Activated CD8-positive, alpha-beta memory T cell treated with anti-CD3 and anti-CD28 coated beads for 48 hours (primary cell): ENCODE data around the gene WNK2.

Experiments
- DNase-seq, 3 experiments: peaks; one replicate each; pipeline ENCODE4 v3.0.0-alpha.2; 2020; ENCODE audit warnings: low read depth in 2 of 3, low spot score in 2 of 3

Gene WNK2

DNA sequence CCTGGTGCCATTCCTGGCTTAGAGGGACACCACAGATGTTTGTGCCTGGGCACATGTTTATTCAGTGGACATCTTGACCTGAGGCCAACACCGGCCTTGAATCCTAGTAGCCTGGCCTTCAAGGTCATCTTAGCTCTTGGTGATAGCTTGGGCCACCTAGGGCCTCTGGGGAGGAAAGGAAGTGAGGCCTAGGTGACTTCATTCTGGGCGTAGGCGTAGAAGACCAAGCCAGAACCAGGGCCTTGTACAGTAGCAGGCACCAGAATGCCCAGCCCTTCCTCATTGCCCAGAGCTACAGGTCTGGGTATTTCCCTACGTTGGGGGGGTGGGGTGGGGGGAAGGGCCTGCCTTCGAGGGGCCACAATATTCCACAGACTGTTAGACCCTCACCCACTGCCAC is 33.8 kb downstream of the WNK2 start:
- no peak for DNase-seq

DNA sequence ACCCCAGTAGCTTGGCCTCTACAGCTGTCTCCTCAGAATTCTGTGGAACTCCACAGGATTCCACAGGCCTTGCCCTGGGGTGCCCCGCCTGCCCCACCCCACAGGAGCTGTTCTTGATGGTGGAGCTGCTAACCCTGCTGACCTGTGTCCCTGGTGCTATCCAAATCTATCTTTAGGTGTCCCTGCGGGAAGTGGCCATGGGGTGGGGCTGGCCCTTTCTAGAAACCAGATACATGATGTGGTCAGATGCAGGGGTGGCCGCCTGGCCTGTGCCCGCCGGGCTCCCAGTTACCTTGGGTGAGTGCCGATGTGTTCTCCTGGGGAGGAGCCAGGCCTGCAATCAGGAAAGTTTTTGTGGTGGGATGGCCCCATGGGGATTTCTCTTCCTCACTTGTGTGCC is 34.2 kb downstream of the WNK2 start:
- no peak for DNase-seq

DNA sequence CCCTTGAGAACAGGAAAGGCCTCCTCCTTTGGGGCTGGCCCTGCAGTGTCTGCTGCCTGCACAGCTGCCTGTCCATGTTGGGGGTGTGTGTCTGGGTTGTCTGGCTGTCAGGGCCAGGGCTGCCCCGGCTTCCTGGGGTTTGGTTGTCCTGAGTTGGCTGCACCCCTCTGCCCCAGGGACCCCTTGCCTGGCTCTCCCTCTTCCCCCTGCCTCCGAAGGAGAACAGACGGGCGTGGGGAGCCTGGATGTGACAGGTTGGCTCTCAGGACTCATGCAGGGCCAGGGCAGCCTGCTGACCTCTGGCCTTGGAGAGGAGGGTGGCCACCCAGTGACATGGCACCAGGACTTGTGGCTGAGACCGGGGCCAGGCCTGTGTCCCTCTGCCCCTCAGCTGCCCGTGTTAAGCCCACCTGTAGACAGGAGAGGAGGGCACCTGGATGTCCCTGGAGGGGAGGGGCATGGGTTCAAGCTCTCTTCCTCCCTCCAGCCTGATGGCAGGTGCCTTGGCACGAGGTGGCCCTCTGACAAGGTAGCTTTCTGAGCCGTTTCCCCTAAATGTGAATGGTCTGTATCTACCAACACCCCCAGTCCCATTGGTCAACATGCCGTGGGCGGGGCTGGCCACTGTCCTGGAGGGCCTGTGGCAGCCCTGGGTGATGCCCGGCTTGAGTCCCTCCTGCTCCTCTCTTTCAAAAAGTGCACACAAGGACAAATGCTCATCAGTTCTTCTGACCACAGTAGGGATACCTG is 34.9 kb downstream of the WNK2 start:
- no peak for DNase-seq

- DNase-seq: no peak
Measured at GRCh38 chr9:93219692-93220091, 35.8 kb downstream of the WNK2 start.

GRCh38 chr9:93220627-93221026 is 36.7 kb downstream of the WNK2 start:
- no peak for DNase-seq

- no peak for DNase-seq
Measured at GRCh38 chr9:93221044-93221443, 37.1 kb downstream of the WNK2 start.

DNA sequence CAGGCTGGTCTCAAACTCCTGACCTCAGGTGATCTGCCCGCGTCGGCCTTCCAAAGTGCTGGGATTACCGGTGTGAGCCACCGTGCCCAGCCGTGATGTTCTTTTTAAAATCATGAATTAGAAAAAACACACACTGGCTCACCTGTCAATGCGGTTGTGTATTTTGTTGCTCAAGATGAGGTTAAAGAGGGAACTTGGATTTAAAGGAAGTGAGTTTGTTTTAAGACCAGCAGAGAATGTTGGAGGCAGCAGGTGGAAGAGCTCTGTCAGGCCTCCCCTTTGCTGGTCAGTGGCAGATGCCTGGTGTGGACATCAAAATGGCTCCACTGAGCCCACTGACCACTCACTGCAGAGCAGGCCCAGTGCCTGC is 38.9 kb downstream of the WNK2 start:
- no peak for DNase-seq

DNA sequence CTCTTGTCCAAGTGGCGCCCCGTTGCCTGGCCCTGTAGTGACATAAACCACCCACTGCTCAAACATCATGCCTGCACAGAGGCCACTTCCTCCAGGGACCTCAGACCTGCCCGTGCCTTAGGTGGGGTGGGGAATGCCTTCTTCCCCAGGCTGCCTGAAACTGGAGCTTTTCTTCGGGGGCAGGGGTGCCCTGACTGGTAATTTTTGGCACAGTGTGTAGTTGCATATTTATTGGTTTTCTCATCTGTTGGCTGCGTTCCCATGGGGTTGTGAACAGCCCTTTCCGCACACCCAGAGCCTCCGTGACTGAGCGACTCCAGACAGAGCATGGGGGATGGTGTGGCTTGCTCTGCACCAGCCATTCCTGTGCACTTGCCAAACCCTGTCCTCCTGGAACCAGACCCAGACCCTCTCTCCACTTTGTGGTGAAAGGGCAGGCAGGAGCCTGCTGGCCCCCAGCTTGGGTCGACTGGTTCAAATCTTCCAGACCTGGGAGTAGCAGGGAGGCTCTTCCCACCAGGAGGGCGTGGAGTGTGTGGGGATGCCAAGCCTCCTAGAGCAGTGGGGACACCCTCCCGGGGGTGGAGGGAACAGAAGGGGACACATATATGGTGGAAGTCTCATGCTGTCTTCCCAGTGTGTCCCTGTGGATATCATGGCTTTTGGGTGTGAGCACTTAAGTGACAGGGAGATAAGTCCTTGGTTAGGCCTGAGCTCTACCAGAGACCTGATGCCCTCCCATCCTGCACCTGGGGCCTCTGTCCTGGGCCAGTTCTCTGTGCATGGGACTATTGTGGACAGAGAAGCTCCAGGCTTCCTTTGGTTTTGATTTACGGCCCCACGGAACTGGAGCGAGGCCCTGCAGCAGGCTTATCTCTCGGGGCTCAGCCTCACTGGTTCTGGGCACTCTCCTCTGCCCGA is 39.6 kb downstream of the WNK2 start:
- no peak for DNase-seq

- DNase-seq: no peak
Measured at GRCh38 chr9:93224591-93224990, 40.7 kb downstream of the WNK2 start.

- no peak for DNase-seq
Measured at GRCh38 chr9:93225417-93225816, 41.5 kb downstream of the WNK2 start.

DNA sequence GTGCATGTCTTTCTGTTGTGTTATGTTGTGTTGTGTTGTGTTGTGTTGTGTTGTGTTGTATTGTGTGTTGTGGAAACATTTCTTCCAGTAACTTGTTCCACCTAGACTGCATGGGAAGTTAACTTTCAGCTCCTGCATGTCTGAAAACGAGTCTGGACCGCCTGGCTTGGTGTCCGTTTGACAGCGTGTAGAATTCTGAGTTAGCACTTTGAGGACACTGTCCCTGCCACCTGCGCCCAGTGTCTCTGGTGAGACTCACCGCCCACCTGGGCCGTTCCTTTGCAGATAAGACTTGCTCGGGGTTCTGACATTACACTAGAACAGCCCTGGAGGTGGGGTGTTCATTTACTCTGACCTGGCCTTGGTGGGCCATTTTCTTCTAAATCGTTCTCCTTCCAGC is 42.0 kb downstream of the WNK2 start:
- DNase-seq: no peak

- DNase-seq: no peak
Measured at GRCh38 chr9:93226819-93227218, 42.9 kb downstream of the WNK2 start.

DNA sequence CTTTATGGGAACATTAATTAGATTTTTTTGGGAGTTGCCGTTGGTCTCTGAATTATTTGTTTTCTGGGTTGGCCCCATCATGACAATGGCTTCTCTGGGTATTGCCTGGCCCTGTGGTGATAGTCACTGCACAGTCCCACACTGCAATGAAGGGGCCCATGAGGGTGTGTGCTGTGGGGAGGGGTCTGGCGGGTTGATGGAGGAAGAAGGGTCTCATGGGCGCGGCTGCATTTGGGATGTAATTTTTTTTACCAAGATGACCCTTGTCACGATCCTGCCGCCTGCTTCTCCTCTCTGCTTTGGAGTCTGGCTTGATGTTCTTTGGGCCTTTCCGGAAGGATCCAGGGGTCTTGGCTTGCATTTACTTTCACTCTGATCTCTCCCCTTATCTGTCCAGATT is 44.1 kb downstream of the WNK2 start:
- DNase-seq: no peak

GRCh38 chr9:93228453-93228852 is 44.5 kb downstream of the WNK2 start:
- no peak for DNase-seq

GRCh38 chr9:93229636-93230035 is 45.7 kb downstream of the WNK2 start:
- no peak for DNase-seq

DNA sequence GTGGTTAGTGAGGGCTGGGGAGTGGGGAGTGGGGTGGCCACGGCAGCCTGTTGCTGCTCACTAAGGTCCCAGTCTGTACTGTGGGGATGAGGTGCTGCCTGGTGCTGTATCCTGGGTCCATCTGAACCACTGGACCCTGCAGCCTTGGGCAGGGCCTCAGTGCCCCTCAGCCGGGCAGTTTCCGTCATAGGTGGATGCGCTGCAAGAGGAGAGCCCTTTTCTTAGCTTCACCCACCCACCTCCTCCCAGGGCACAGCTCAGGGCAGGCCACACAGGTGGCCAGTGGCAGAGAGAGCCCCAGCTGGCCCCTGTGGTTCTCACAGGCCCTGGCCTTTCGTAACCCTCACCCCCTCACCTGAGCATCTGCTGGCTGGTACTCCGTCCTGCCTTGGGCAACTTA is 46.2 kb downstream of the WNK2 start:
- no peak for DNase-seq

DNA sequence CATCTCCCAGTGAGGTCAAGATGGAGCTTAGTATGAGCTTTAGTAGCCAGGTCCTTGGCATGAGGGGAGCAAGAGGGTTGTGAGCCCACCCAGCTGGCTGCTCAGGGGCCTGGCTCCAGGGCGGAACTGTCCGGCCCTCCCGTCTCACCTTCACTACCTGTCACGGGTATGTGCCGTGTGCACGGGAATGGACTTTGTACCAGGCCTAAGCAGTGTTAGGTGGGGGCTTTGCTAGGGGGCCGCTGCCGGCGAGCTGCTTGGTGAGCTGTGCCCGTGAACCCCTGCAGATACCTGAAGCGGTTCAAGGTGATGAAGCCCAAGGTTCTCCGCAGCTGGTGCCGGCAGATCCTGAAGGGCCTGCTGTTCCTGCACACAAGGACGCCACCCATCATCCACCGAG is 46.7 kb downstream of the WNK2 start:
- DNase-seq: no peak

GRCh38 chr9:93231121-93231694 is 47.3 kb downstream of the WNK2 start:
- no peak for DNase-seq

DNA sequence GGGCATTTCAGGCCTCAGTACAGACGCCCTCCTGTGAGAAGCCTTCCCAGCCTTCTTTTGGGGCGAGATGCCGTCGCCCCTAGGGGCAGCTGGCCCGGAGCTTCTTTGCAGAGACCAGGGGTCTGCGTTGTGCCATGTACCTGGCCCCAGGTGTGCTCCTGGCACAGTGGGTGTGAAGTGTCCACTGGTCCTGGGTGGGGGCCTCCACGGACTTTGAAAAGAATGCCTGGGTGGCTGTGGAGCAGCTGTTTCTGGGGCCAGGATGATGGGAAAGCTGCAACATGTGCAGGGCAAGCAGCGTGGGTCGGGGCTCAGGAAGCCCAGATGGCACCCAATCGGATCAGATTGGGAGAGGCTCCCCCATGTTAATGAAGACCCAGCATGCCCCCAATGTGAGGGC is 47.8 kb downstream of the WNK2 start:
- no peak for DNase-seq

DNA sequence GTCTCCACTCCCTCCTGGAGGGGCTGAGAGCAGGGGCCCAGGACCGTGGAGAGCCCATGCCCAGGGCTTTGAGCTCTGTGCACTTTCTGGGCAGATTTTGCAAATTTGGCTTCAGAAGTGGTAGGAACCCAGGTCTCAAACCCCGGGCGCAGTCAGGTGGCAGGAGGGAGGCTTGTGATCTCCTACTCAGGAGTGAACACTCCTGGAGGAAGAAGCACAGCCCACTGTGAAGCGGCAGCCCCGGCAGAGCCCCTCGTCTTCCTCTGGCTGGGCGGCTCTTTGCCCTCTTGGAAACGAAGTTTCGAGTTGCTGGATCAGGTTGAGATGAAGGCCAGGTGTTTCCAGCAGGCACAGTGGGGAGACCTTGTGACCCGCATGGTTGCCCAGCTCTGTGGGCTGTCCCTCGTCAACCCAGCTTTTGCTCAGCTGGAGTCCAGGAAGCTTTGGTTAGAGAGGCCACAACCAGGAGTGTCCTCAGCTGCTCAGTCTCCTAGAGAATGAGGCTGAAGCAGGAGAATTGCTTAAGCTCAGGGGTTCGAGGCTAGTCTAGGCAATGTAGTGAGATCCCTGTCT is 48.5 kb downstream of the WNK2 start:
- no peak for DNase-seq

DNA sequence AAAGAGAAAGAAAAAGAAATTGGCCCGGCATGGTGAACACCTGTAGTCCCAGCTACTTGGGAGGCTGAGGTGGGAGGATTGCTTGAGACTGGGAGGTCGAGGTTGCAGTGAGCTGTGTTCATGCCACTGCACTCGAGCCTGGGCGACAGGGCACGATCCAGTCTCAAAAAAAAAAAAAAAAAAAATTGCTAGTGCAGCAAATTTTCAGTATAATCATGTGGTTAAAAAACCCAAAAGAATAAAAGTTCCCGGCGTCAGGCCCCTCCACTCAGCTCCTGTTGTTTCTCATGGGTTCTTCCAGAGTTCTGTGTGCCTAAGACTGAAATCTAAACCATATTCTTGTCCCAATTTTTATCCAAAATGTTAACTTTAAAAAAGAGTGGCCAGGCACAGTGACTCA is 49.1 kb downstream of the WNK2 start:
- DNase-seq: no peak

DNA sequence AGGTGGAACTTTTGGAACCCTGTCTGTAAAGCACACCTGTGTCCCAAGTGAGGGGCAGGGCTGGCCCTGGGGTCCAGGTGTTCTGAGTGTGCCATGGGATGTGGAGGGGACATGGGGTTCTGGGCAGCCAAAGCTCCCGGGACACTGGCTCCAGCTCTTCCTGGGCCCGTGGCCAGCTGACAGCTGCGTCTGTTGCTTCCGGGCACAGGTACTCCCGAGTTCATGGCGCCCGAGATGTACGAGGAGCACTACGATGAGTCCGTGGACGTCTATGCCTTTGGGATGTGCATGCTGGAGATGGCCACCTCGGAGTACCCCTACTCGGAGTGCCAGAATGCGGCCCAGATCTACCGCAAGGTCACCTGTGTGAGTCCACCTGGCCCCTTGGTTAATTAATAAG is 50.7 kb downstream of the WNK2 start:
- no peak for DNase-seq
